ENCODE measurements around the gene VAMP5.

DNA sequence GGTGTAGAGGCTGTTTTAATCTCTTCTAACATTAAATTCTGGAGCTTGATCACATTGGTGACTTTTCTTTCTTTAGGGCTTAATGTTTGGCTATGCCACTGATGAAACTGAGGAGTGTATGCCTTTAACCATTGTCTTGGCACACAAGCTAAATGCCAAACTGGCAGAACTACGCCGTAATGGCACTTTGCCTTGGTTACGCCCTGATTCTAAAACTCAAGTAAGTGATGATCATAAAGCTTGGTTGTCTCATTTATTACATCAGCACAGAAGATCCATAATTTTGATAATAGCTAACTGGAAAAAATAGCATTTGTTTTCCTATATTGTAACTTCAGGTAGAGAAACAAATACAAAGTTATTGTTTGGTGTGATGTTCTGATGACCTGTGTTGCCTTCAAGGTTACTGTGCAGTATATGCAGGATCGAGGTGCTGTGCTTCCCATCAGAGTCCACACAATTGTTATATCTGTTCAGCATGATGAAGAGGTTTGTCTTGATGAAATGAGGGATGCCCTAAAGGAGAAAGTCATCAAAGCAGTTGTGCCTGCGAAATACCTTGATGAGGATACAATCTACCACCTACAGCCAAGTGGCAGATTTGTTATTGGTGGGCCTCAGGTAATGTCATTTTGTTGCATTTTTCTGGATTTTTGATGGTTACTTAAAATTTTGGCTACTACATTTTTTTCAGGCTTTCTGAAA lies 42.3 kb upstream of the VAMP5 start:
- TF ChIP-seq CTCF (IDR thresholded peaks at IDR 0.05; ENCODE audit: low read length) (no peak), EZH2phosphoT487 (IDR thresholded peaks at IDR 0.05; ENCODE audit: low read length) (no peak)

Data from MM.1S (cell line).